ENCODE results near the gene ATG2B.

The ATG2B gene

DNA sequence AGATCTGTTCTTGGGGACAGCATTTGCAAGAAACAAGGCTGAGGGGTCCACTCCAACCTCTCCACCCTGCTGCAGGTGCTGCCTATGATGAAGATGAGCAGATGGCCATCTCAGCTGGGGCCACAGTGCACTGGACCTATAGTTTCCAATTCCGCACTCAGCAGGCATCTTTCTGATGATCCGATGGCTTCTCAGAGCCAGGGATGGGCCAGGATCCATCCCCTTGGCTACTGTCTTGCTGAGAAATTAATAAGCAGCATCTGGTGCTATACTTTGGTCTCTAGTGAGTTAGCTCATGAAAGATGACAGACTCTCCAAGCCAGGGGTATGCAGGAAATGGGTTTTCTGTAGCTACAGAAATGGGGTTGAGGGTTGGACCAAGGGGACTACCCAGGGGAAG lies 125.5 kb downstream of the ATG2B start:
- no peaks in the 10 kb centered on the region for H3K36me3 ChIP-seq
- no peak for DNase-seq
- H3K4me3 ChIP-seq (ENCODE audit: low read depth, low read length), result no peak overlapping the region
- TF ChIP-seq, protein P1, sequence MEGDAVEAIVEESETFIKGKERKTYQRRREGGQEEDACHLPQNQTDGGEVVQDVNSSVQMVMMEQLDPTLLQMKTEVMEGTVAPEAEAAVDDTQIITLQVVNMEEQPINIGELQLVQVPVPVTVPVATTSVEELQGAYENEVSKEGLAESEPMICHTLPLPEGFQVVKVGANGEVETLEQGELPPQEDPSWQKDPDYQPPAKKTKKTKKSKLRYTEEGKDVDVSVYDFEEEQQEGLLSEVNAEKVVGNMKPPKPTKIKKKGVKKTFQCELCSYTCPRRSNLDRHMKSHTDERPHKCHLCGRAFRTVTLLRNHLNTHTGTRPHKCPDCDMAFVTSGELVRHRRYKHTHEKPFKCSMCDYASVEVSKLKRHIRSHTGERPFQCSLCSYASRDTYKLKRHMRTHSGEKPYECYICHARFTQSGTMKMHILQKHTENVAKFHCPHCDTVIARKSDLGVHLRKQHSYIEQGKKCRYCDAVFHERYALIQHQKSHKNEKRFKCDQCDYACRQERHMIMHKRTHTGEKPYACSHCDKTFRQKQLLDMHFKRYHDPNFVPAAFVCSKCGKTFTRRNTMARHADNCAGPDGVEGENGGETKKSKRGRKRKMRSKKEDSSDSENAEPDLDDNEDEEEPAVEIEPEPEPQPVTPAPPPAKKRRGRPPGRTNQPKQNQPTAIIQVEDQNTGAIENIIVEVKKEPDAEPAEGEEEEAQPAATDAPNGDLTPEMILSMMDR (IDR thresholded peaks at IDR 0.05; ENCODE audit: low read depth, low read length), result no peak
- H3K9me3 ChIP-seq (ENCODE audit: severe bottlenecking), result no peaks in the 10 kb centered on the region
- no peak overlapping the region for H3K27ac ChIP-seq
- H3K27me3 ChIP-seq (ENCODE audit: insufficient read depth, low read depth, severe bottlenecking), result no peaks in the 10 kb centered on the region

GRCh38 chr14:96235426-96235825 lies 127.7 kb downstream of the ATG2B start:
- DNase-seq, result no peak
- no peaks in the 10 kb centered on the region for H3K9me3 ChIP-seq (ENCODE audit: severe bottlenecking)
- H3K27me3 ChIP-seq (ENCODE audit: insufficient read depth, low read depth, severe bottlenecking), result no peaks in the 10 kb centered on the region
- no peak overlapping the region for H3K4me3 ChIP-seq (ENCODE audit: low read depth, low read length)
- H3K27ac ChIP-seq, result no peak overlapping the region
- TF ChIP-seq, protein P1 (IDR thresholded peaks at IDR 0.05; ENCODE audit: low read depth, low read length), result no peak
- H3K36me3 ChIP-seq, result no peaks in the 10 kb centered on the region

- DNase-seq, result no peak
- no peak overlapping the region for H3K4me3 ChIP-seq (ENCODE audit: low read depth, low read length)
- H3K9me3 ChIP-seq (ENCODE audit: severe bottlenecking), result no peaks in the 10 kb centered on the region
- no peaks in the 10 kb centered on the region for H3K27me3 ChIP-seq (ENCODE audit: insufficient read depth, low read depth, severe bottlenecking)
- no peaks in the 10 kb centered on the region for H3K36me3 ChIP-seq
- no peak overlapping the region for H3K27ac ChIP-seq
- TF ChIP-seq, protein P1 (IDR thresholded peaks at IDR 0.05; ENCODE audit: low read depth, low read length), result no peak
These were observed 129.5 kb downstream of the ATG2B start for GRCh38 chr14:96233661-96234060.

DNA sequence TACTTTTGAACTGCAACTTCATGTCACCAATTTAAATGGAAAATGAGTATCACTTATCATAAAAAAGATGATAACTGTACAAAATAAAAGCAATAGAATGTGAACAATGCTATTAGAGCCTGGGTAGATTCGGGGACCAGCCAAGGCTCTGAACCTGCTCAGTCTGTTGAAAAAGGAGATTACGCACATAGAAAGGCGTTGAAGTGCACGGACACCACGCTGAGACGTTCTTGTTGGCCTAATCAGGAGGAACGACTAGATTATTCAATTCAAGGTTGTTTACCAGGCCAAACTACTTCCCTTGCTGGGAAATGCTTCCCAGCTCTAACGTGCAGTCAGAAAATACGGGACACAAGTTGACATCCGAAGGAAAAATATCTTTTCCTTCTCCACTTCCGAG lies 130.6 kb downstream of the ATG2B start:
- no peak overlapping the region for H3K4me3 ChIP-seq (ENCODE audit: low read depth, low read length)
- H3K9me3 ChIP-seq (ENCODE audit: severe bottlenecking), result peaks cover 6% of the 10 kb centered on the region
- H3K27me3 ChIP-seq (ENCODE audit: insufficient read depth, low read depth, severe bottlenecking), result no peaks in the 10 kb centered on the region
- no peaks in the 10 kb centered on the region for H3K36me3 ChIP-seq
- no peak overlapping the region for H3K27ac ChIP-seq
- DNase-seq, result no peak
- TF ChIP-seq, protein P1 (IDR thresholded peaks at IDR 0.05; ENCODE audit: low read depth, low read length), result no peak

- H3K27me3 ChIP-seq (ENCODE audit: insufficient read depth, low read depth, severe bottlenecking), result no peaks in the 10 kb centered on the region
- H3K9me3 ChIP-seq (ENCODE audit: severe bottlenecking), result peaks cover 6% of the 10 kb centered on the region
- H3K36me3 ChIP-seq, result no peaks in the 10 kb centered on the region
- H3K27ac ChIP-seq, result no peak overlapping the region
- TF ChIP-seq, protein P1 (IDR thresholded peaks at IDR 0.05; ENCODE audit: low read depth, low read length), result no peak
- no peak for DNase-seq
- no peak overlapping the region for H3K4me3 ChIP-seq (ENCODE audit: low read depth, low read length)
These were observed 131.5 kb downstream of the ATG2B start for GRCh38 chr14:96231526-96232130.

DNA sequence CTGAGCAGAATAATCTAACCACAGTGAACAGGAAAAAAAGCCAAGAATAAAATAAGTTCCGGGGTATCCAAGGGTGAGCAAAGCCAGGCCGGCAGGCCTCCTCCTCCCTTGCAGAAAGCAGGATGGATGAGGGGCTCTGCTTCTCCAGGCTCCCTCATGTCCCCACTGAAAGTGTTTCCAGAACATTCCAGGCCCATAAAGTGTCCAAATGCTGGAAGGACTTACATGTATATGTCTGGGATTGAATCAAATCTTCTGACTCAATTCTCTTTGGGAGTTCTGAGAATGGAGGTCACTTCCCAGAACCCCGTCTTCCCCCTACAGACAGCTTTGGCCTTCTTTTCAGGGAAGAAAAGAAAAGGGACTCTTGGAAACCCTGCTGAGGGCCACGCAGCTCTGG lies 132.1 kb downstream of the ATG2B start:
- H3K36me3 ChIP-seq, result no peaks in the 10 kb centered on the region
- peaks cover 6% of the 10 kb centered on the region for H3K9me3 ChIP-seq (ENCODE audit: severe bottlenecking)
- DNase-seq, result no peak
- no peak overlapping the region for H3K27ac ChIP-seq
- H3K27me3 ChIP-seq (ENCODE audit: insufficient read depth, low read depth, severe bottlenecking), result no peaks in the 10 kb centered on the region
- TF ChIP-seq, protein P1 (IDR thresholded peaks at IDR 0.05; ENCODE audit: low read depth, low read length), result no peak
- H3K4me3 ChIP-seq (ENCODE audit: low read depth, low read length), result no peak overlapping the region

Measured in WERI-Rb-1 (cell line).